ENCODE data around the gene TPST2. TPM values are rescaled to one million over a fixed set of nuclear protein-coding genes. Genes with fewer than 3 reads are reported as not detected.

Gene TPST2
- total RNA-seq, 2 experiments from 2014 or later, result 17.4 to 18.3 TPM

- intact Hi-C loops (cut with DNase I, micrococcal nuclease), result no loop called here
- Mint-ChIP-seq H3K36me3 (ENCODE audit: low read depth) (peaks cover 29% of the 10 kb centered on the region), H3K4me3 (peak overlapping the region; percentile 82), H3K27ac (peak overlapping the region; percentile 29), H3K27me3 (no peaks in the 10 kb centered on the region), H3K4me1 (peaks cover 53% of the 10 kb centered on the region), H3K9me3 (ENCODE audit: low read depth) (no peaks in the 10 kb centered on the region)
- ATAC-seq (no peak), DNase-seq (no peak)
- ChIA-PET POLR2A (interaction anchor here (0.6 kb wide), 1 partner anchor 392 kb away, joined by 4 read pairs; no protein-coding TSS in a partner anchor), CTCF (interaction anchor here (1.6 to 5.7 kb wide), 3 partner anchors 17 to 180 kb away, joined by 3 to 27 read pairs (median 8); no protein-coding TSS in a partner anchor)
Measured at GRCh38 chr22:26485013-26485412, 104.9 kb downstream of the TPST2 start.

GRCh38 chr22:26484360-26484706, 105.6 kb downstream of the TPST2 start:
- intact Hi-C loops (cut with DNase I, micrococcal nuclease), result no loop called here
- peak overlapping the region; percentile 95 for H3K27ac Mint-ChIP-seq
- H3K27me3 Mint-ChIP-seq, result no peaks in the 10 kb centered on the region
- CTCF ChIA-PET, result interaction anchor here (0.7 to 5.7 kb wide), 7 partner anchors 10 to 682 kb away, joined by 3 to 27 read pairs (median 3); no protein-coding TSS in a partner anchor
- H3K36me3 Mint-ChIP-seq (ENCODE audit: low read depth), result peaks cover 30% of the 10 kb centered on the region
- DNase-seq (peak; percentile 19), ATAC-seq (no peak)
- H3K9me3 Mint-ChIP-seq (ENCODE audit: low read depth), result no peaks in the 10 kb centered on the region
- POLR2A ChIA-PET, result interaction anchor here (0.6 kb wide), 1 partner anchor 391 kb away, joined by 4 read pairs; no protein-coding TSS in a partner anchor
- peak overlapping the region; percentile 82 for H3K4me3 Mint-ChIP-seq
- H3K4me1 Mint-ChIP-seq, result peaks cover 60% of the 10 kb centered on the region

GRCh38 chr22:26483439-26484359, 106.2 kb downstream of the TPST2 start, which contains the start of the genes HPS4 and SRRD:
HPS4 (minus strand) TSS chr22:26483783; CDS start chr22:26481762, 2,021 bp downstream.
SRRD (plus strand) TSS chr22:26483877; CDS start chr22:26483891, 14 bp downstream.
- DNase-seq (peak; percentile 95), ATAC-seq (peak; percentile 75)
- POLR2A ChIA-PET, result interaction anchor here (0.7 to 1.4 kb wide), 7 partner anchors 19 to 189 kb away, joined by 3 to 11 read pairs (median 3); partner anchors contain the start of gene TFIP11
- Mint-ChIP-seq H3K4me1 (peaks cover 66% of the 10 kb centered on the region), H3K4me3 (peak within 1 kb of the TSS; percentile 82), H3K27ac (peak within 1 kb of the TSS; percentile 95), H3K27me3 (no peaks in the 10 kb centered on the region), H3K9me3 (ENCODE audit: low read depth) (no peaks in the 10 kb centered on the region), H3K36me3 (ENCODE audit: low read depth) (peaks cover 30% of the 10 kb centered on the region)
- CTCF ChIA-PET, result interaction anchor here (0.7 to 5.7 kb wide), 10 partner anchors 10 to 681 kb away, joined by 3 to 27 read pairs (median 3); no protein-coding TSS in a partner anchor
- intact Hi-C loops (cut with DNase I, micrococcal nuclease), result loop anchor here (1.0 to 2.0 kb wide), 12 partner anchors 29 to 1436 kb away; partner anchors contain the start of genes ASPHD2 (in 2 of the 2), TFIP11 (in 2 of the 2), PITPNB (in 1 of the 2) and TPST2 (in 1 of the 2)

GRCh38 chr22:26483043-26483438, 106.9 kb downstream of the TPST2 start:
- ATAC-seq (no peak), DNase-seq (no peak)
- Mint-ChIP-seq H3K4me3 (peak overlapping the region; percentile 82), H3K9me3 (ENCODE audit: low read depth) (no peaks in the 10 kb centered on the region), H3K4me1 (peaks cover 64% of the 10 kb centered on the region), H3K27me3 (no peaks in the 10 kb centered on the region), H3K36me3 (ENCODE audit: low read depth) (peaks cover 24% of the 10 kb centered on the region), H3K27ac (peak overlapping the region; percentile 87)
- CTCF ChIA-PET, result interaction anchor here (0.7 to 5.7 kb wide), 9 partner anchors 10 to 191 kb away, joined by 3 to 27 read pairs (median 3); no protein-coding TSS in a partner anchor
- POLR2A ChIA-PET, result interaction anchor here (0.7 to 1.4 kb wide), 5 partner anchors 20 to 182 kb away, joined by 3 to 11 read pairs (median 3); partner anchors contain the start of gene TFIP11
- intact Hi-C loops (cut with DNase I, micrococcal nuclease), result loop anchor here (1.0 to 2.0 kb wide), 12 partner anchors 29 to 1436 kb away; partner anchors contain the start of genes ASPHD2 (in 2 of the 2), TFIP11 (in 2 of the 2), PITPNB (in 1 of the 2) and TPST2 (in 1 of the 2)

- Mint-ChIP-seq H3K9me3 (ENCODE audit: low read depth) (no peaks in the 10 kb centered on the region), H3K27ac (peak overlapping the region; percentile 87), H3K4me1 (peaks cover 70% of the 10 kb centered on the region), H3K36me3 (ENCODE audit: low read depth) (peaks cover 33% of the 10 kb centered on the region), H3K27me3 (no peaks in the 10 kb centered on the region), H3K4me3 (peak overlapping the region; percentile 82)
- intact Hi-C loops (cut with DNase I, micrococcal nuclease), result loop anchor here (2.0 kb wide), 5 partner anchors 31 to 1033 kb away; partner anchors contain the start of genes ASPHD2 (in 1 of the 2) and TFIP11 (in 1 of the 2)
- ATAC-seq (no peak), DNase-seq (no peak)
- ChIA-PET CTCF (interaction anchor here (0.6 to 5.7 kb wide), 11 partner anchors 10 to 192 kb away, joined by 3 to 27 read pairs (median 4); no protein-coding TSS in a partner anchor), POLR2A (interaction anchor here (0.6 to 1.7 kb wide), 3 partner anchors 51 to 183 kb away, joined by 3 to 6 read pairs (median 4); no protein-coding TSS in a partner anchor)
Measured at GRCh38 chr22:26482161-26482560, 107.8 kb downstream of the TPST2 start.

GRCh38 chr22:26481694-26482093, 108.2 kb downstream of the TPST2 start:
- intact Hi-C loops (cut with DNase I, micrococcal nuclease), result loop anchor here (2.0 kb wide), 5 partner anchors 31 to 1033 kb away; partner anchors contain the start of genes ASPHD2 (in 1 of the 2) and TFIP11 (in 1 of the 2)
- H3K27me3 Mint-ChIP-seq, result no peaks in the 10 kb centered on the region
- DNase-seq, result peak; percentile 24
- POLR2A ChIA-PET, result interaction anchor here (0.6 to 1.7 kb wide), 3 partner anchors 40 to 89 kb away, joined by 3 to 12 read pairs (median 6); no protein-coding TSS in a partner anchor
- H3K36me3 Mint-ChIP-seq (ENCODE audit: low read depth), result peaks cover 37% of the 10 kb centered on the region
- CTCF ChIA-PET, result interaction anchor here (0.6 to 5.7 kb wide), 12 partner anchors 10 to 192 kb away, joined by 3 to 27 read pairs (median 4); no protein-coding TSS in a partner anchor
- peak overlapping the region; percentile 82 for H3K4me3 Mint-ChIP-seq
- ATAC-seq, result no peak
- H3K9me3 Mint-ChIP-seq (ENCODE audit: low read depth), result no peaks in the 10 kb centered on the region
- H3K4me1 Mint-ChIP-seq, result peaks cover 75% of the 10 kb centered on the region
- H3K27ac Mint-ChIP-seq, result peak overlapping the region; percentile 87

- Mint-ChIP-seq H3K27ac (peak overlapping the region; percentile 87), H3K4me3 (peak overlapping the region; percentile 82), H3K27me3 (no peaks in the 10 kb centered on the region), H3K9me3 (ENCODE audit: low read depth) (no peaks in the 10 kb centered on the region), H3K4me1 (peaks cover 75% of the 10 kb centered on the region), H3K36me3 (ENCODE audit: low read depth) (peaks cover 40% of the 10 kb centered on the region)
- no peak for ATAC-seq
- intact Hi-C loops (cut with DNase I, micrococcal nuclease), result no loop called here
- no peak for DNase-seq
- CTCF ChIA-PET, result interaction anchor here (0.6 to 5.7 kb wide), 10 partner anchors 9 to 180 kb away, joined by 3 to 27 read pairs (median 3); no protein-coding TSS in a partner anchor
- POLR2A ChIA-PET, result interaction anchor here (0.6 to 1.7 kb wide), 2 partner anchors 40 to 50 kb away, joined by 6 to 12 read pairs; no protein-coding TSS in a partner anchor
Measured at GRCh38 chr22:26481112-26481693, 108.7 kb downstream of the TPST2 start.

- Mint-ChIP-seq H3K27ac (peak overlapping the region; percentile 87), H3K9me3 (ENCODE audit: low read depth) (no peaks in the 10 kb centered on the region), H3K4me3 (peak overlapping the region; percentile 82), H3K36me3 (ENCODE audit: low read depth) (peaks cover 40% of the 10 kb centered on the region), H3K4me1 (peaks cover 68% of the 10 kb centered on the region), H3K27me3 (no peaks in the 10 kb centered on the region)
- CTCF ChIA-PET, result interaction anchor here (0.7 to 5.7 kb wide), 3 partner anchors 22 to 116 kb away, joined by 3 to 27 read pairs (median 3); no protein-coding TSS in a partner anchor
- intact Hi-C loops (cut with DNase I, micrococcal nuclease), result no loop called here
- POLR2A ChIA-PET, result no interaction called here
- DNase-seq, result no peak
- ATAC-seq, result no peak
Measured at GRCh38 chr22:26480611-26480932, 109.4 kb downstream of the TPST2 start.

- CTCF ChIA-PET, result interaction anchor here (0.5 to 5.7 kb wide), 11 partner anchors 13 to 175 kb away, joined by 3 to 27 read pairs (median 3); no protein-coding TSS in a partner anchor
- no peak for DNase-seq
- H3K36me3 Mint-ChIP-seq (ENCODE audit: low read depth), result peaks cover 41% of the 10 kb centered on the region
- H3K4me1 Mint-ChIP-seq, result peaks cover 63% of the 10 kb centered on the region
- peak overlapping the region; percentile 82 for H3K4me3 Mint-ChIP-seq
- no peaks in the 10 kb centered on the region for H3K9me3 Mint-ChIP-seq (ENCODE audit: low read depth)
- no peak for ATAC-seq
- intact Hi-C loops (cut with DNase I, micrococcal nuclease), result no loop called here
- no peaks in the 10 kb centered on the region for H3K27me3 Mint-ChIP-seq
- peak overlapping the region; percentile 75 for H3K27ac Mint-ChIP-seq
- POLR2A ChIA-PET, result interaction anchor here (1.2 kb wide), 1 partner anchor 193 kb away, joined by 3 read pairs; no protein-coding TSS in a partner anchor
Measured at GRCh38 chr22:26479792-26480610, 109.9 kb downstream of the TPST2 start.

Data from activated CD4-positive, alpha-beta T cell treated with anti-CD3 and anti-CD28 coated beads for 36 hours (primary cell).